GM12891 (cell line): Measurements from ENCODE around the gene ZMIZ1.

Experiments used
- POLR2A ChIP-seq: IDR thresholded peaks from 2 replicates; pipeline ENCODE4 v1.6.1; 2011; ENCODE audit warnings: low read depth, low read length, control low read depth
- POLR2AphosphoS5 ChIP-seq: IDR thresholded peaks from 2 replicates; pipeline ENCODE4 v1.6.1; 2011; ENCODE audit warnings: low read depth, low read length, control low read depth
- SPI1 ChIP-seq: IDR thresholded peaks from 2 replicates; pipeline ENCODE4 v1.6.1; 2011; ENCODE audit warnings: low read depth, low read length, control low read depth

GRCh38 chr10:79034271-79034876 lies 34.4 kb upstream of the ZMIZ1 start:
- no peak for TF ChIP-seq SPI1
- TF ChIP-seq POLR2A: no peak
- TF ChIP-seq POLR2AphosphoS5: no peak
